PC-9 (cell line): Measurements from ENCODE around the gene LONRF2. TPM values are rescaled to one million over a fixed set of nuclear protein-coding genes. Genes with fewer than 3 reads are reported as not detected.

Experiments
- BruUV-seq: library from RNA; stranded (reverse); fragments of 400-500 nt; replicated peaks from 2 replicates; lab custom pipeline; 2021; lab: Mats Ljungman, UMichigan
- CTCF ChIA-PET: fragments of 300-600 bp; sonication (Branson Sonifier 250); formaldehyde crosslinking; loops from one replicate; lab custom pipeline; 2022; ENCODE audit warnings: antibody characterized with exemption; lab: Charles Lee
- POLR2A ChIA-PET: fragments of 300-600 bp; sonication (Branson Sonifier 250); formaldehyde crosslinking; loops from one replicate; lab custom pipeline; 2022; ENCODE audit warnings: antibody characterized with exemption; ENCODE audit not compliant: unreplicated experiment; lab: Charles Lee
- DNase-seq, 2 experiments: peaks; one replicate each; pipeline versions ENCODE4 v3.0.0 to v3.0.0-alpha.2; 2015 to 2022; ENCODE audit warnings: mixed read lengths in 1 of 2
- H2AFZ ChIP-seq: fragments of 200-600 bp; sonication (generic); 2 replicates; pipeline ENCODE4 v1.8.1; 2017; ENCODE audit warnings: antibody characterized with exemption
- H3F3A ChIP-seq: fragments of 200-600 bp; sonication (generic); 2 replicates; pipeline ENCODE4 v1.8.1; 2017; ENCODE audit warnings: antibody characterized with exemption, mild to moderate bottlenecking, low read depth; ENCODE audit not compliant: insufficient read depth
- H3K27ac ChIP-seq: fragments of 200-600 bp; sonication (generic); 2 replicates; pipeline ENCODE4 v1.6.1; 2016; ENCODE audit warnings: mixed run types
- H3K27me3 ChIP-seq: fragments of 200-600 bp; sonication (generic); 2 replicates; pipeline ENCODE4 v1.6.1; 2016; ENCODE audit warnings: low read depth, mixed run types; ENCODE audit not compliant: insufficient read depth
- H3K36me3 ChIP-seq: fragments of 200-600 bp; sonication (generic); 2 replicates; pipeline ENCODE4 v1.6.1; 2016; ENCODE audit warnings: low read depth, mixed run types
- H3K4me1 ChIP-seq: fragments of 200-600 bp; sonication (generic); replicated peaks from 2 replicates; pipeline ENCODE4 v1.6.1; 2016; ENCODE audit warnings: mixed run types; ENCODE audit not compliant: insufficient read depth
- H3K4me2 ChIP-seq: fragments of 200-600 bp; sonication (generic); 2 replicates; pipeline ENCODE4 v1.6.1; 2017; ENCODE audit warnings: mixed run types
- H3K4me3 ChIP-seq: fragments of 200-600 bp; sonication (generic); 2 replicates; pipeline ENCODE4 v1.6.1; 2016; ENCODE audit warnings: mixed run types
- H3K79me2 ChIP-seq: fragments of 200-600 bp; sonication (generic); 2 replicates; pipeline ENCODE4 v1.6.1; 2017; ENCODE audit warnings: low read depth, mixed run types
- H3K9me2 ChIP-seq: fragments of 200-600 bp; sonication (generic); 2 replicates; pipeline ENCODE4 v1.8.1; 2017; ENCODE audit warnings: mild to moderate bottlenecking; ENCODE audit not compliant: insufficient read depth
- H3K9me3 ChIP-seq: fragments of 200-600 bp; sonication (generic); 2 replicates; pipeline ENCODE4 v1.8.1; 2016; ENCODE audit warnings: low read depth; ENCODE audit not compliant: insufficient read depth
- H4K20me1 ChIP-seq: fragments of 200-600 bp; sonication (generic); 2 replicates; pipeline ENCODE4 v1.8.1; 2017; ENCODE audit not compliant: insufficient read depth
- EZH2 ChIP-seq: fragments of 200-600 bp; sonication (generic); IDR thresholded peaks from 2 replicates; pipeline ENCODE4 v1.8.0; 2017; ENCODE audit warnings: antibody characterized with exemption, low read depth
- intact Hi-C: fragments of 100-400 bp; cut with micrococcal nuclease; formaldehyde crosslinking; loops from one replicate; pipeline ENCODE4 v1.10.0; 2022; ENCODE audit not compliant: unreplicated experiment
- total RNA-seq: library from RNA; stranded (reverse); gene quantifications from 2 replicates; pipeline ENCODE4 v1.2.3, GENCODE V29; 2021
- TF ChIP-seq, protein P1 (sequence below): fragments of 200-600 bp; sonication (generic); conservative IDR thresholded peaks from 2 replicates; pipeline ENCODE4 v1.6.1; 2017; ENCODE audit warnings: mixed run types, antibody characterized with exemption, mild to moderate bottlenecking, moderate library complexity

The LONRF2 gene
- total RNA-seq, 1 experiment from 2014 or later = not detected

DNA sequence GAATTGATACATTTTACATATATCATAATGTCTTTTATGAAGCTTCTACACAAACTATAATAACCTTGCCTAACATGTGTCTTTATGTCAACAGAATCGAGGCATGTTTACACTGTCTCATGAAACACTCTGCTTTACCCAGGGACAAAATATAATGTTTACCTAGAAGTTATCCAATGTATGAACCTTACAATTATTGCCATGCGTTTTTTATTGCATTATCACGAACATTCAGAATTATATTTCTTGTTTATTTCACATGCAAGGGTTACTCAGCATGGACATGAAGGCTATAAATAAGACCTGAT lies 19.8 kb downstream of the LONRF2 start:
- Histone ChIP-seq H3K4me3 (no peak overlapping the region), H3K4me2 (no peak overlapping the region), H2AFZ (no peak overlapping the region), H3K4me1 (no peaks in the 10 kb centered on the region), H3K9me2 (0 out of 2 replicates have a peak, but pooled peaks cover 3% of the 10 kb centered on the region), H3K9me3 (no peaks in the 10 kb centered on the region), H3K27me3 (peaks cover 15% of the 10 kb centered on the region; the same call in 1 of the 2 replicates), H3K27ac (no peak overlapping the region), H3K36me3 (no peaks in the 10 kb centered on the region), H3F3A (no peaks in the 10 kb centered on the region), H3K79me2 (no peaks in the 10 kb centered on the region), H4K20me1 (no peaks in the 10 kb centered on the region)
- ChIA-PET POLR2A (no interaction called here), CTCF (no interaction called here)
- no TSS peak for BruUV-seq
- DNase-seq = no peak
- TF ChIP-seq EZH2 = no peak
- TF ChIP-seq, protein P1, sequence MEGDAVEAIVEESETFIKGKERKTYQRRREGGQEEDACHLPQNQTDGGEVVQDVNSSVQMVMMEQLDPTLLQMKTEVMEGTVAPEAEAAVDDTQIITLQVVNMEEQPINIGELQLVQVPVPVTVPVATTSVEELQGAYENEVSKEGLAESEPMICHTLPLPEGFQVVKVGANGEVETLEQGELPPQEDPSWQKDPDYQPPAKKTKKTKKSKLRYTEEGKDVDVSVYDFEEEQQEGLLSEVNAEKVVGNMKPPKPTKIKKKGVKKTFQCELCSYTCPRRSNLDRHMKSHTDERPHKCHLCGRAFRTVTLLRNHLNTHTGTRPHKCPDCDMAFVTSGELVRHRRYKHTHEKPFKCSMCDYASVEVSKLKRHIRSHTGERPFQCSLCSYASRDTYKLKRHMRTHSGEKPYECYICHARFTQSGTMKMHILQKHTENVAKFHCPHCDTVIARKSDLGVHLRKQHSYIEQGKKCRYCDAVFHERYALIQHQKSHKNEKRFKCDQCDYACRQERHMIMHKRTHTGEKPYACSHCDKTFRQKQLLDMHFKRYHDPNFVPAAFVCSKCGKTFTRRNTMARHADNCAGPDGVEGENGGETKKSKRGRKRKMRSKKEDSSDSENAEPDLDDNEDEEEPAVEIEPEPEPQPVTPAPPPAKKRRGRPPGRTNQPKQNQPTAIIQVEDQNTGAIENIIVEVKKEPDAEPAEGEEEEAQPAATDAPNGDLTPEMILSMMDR = no peak
- intact Hi-C loops = no loop called here

DNA sequence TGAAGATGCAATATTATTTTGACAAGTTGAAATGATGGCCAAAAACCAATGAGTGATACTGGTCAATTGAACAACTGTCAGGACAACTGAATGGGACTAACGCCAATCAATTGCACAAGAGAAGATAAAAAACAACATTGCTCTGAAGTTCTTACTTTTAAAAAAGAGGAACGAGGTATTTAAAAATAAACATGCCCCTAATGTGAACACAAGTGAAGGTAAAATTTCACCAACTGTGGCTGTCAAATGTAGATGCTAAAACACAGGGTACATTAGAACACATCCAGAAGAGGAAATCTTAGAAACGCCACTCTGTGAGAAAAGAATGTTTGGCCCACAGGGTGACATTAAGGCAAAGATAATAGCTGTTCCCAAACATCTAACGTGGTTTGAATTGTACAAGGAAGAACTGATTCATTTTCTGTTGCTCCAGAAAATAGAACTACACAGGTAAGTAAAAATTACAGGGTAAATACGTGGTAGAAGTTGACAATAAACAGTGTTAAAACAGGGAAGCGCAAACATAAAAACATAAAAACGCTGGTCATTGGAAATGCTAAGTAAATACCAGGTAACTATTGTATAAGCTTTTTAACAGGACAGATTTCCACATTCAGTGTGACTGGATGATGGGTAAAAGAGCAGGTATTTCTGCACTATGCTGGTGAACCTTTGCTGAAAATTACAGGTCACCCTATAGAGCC lies 20.3 kb downstream of the LONRF2 start:
- H3K27ac ChIP-seq = no peak overlapping the region
- no peaks in the 10 kb centered on the region for H3K79me2 ChIP-seq
- 0 out of 2 replicates have a peak, but pooled peaks cover 3% of the 10 kb centered on the region for H3K9me2 ChIP-seq
- CTCF ChIA-PET = no interaction called here
- H3K27me3 ChIP-seq = peaks cover 19% of the 10 kb centered on the region; the same call in 1 of the 2 replicates
- no peaks in the 10 kb centered on the region for H3K9me3 ChIP-seq
- no peak overlapping the region for H3K4me2 ChIP-seq
- H3K4me3 ChIP-seq = no peak overlapping the region
- no peak for DNase-seq
- no peaks in the 10 kb centered on the region for H3F3A ChIP-seq
- TF ChIP-seq EZH2 = no peak
- TF ChIP-seq, protein P1 = no peak
- no peaks in the 10 kb centered on the region for H4K20me1 ChIP-seq
- intact Hi-C loops = no loop called here
- H2AFZ ChIP-seq = no peak overlapping the region
- POLR2A ChIA-PET = no interaction called here
- H3K4me1 ChIP-seq = no peaks in the 10 kb centered on the region
- no TSS peak for BruUV-seq
- H3K36me3 ChIP-seq = no peaks in the 10 kb centered on the region

DNA sequence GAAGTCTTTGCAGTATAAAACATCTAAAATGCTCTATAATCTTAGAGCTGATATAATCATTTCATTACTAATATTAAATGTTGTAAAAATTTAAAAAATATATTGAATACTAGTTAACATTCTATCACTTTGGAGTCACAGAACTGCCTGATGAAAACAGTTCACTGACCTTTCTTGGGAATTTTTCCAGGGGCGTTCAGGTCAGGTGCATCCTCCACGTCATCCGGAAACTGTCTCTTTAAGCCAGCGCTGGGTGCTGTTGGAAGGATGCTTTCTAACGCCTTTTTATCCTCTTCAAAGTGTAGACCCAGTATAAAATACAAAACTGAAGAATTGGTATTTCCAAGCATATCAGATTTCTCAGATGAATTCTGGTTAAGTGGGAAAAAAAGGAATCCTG lies 22.8 kb downstream of the LONRF2 start:
- TF ChIP-seq EZH2 = no peak
- TF ChIP-seq, protein P1 = no peak

More for the DNA sequence above, 22.8 kb downstream of the LONRF2 start:
- Histone ChIP-seq H3K27ac (no peak overlapping the region), H3K4me2 (no peak overlapping the region), H4K20me1 (no peaks in the 10 kb centered on the region), H3K36me3 (no peaks in the 10 kb centered on the region), H3K4me3 (no peak overlapping the region), H3K9me3 (no peaks in the 10 kb centered on the region), H3K27me3 (peaks cover 38% of the 10 kb centered on the region), H3K9me2 (0 out of 2 replicates have a peak, but pooled peaks cover 3% of the 10 kb centered on the region), H3K79me2 (no peaks in the 10 kb centered on the region), H2AFZ (no peak overlapping the region), H3K4me1 (no peaks in the 10 kb centered on the region), H3F3A (no peaks in the 10 kb centered on the region)
- intact Hi-C loops = no loop called here
- DNase-seq = no peak
- ChIA-PET POLR2A (no interaction called here), CTCF (no interaction called here)
- BruUV-seq = no TSS peak
